SU-DHL-6 (cell line): ENCODE results near the gene DIPK1B.

Source experiments
- EZH2phosphoT487 ChIP-seq: fragments of 200-600 bp; sonication (generic), shearing (Covaris generic); conservative IDR thresholded peaks from 2 replicates; pipeline ENCODE4 v1.6.1; 2018; ENCODE audit warnings: mild to moderate bottlenecking, antibody characterized with exemption, low read length, moderate library complexity, mixed read lengths
- TF ChIP-seq, protein P1 (sequence below): fragments of 200-600 bp; sonication (generic); IDR thresholded peaks from one replicate; pipeline ENCODE4 v1.5.1; 2017; ENCODE audit warnings: antibody characterized with exemption, mild to moderate bottlenecking, low read length, moderate library complexity; ENCODE audit not compliant: insufficient read depth, poor library complexity, severe bottlenecking

DNA sequence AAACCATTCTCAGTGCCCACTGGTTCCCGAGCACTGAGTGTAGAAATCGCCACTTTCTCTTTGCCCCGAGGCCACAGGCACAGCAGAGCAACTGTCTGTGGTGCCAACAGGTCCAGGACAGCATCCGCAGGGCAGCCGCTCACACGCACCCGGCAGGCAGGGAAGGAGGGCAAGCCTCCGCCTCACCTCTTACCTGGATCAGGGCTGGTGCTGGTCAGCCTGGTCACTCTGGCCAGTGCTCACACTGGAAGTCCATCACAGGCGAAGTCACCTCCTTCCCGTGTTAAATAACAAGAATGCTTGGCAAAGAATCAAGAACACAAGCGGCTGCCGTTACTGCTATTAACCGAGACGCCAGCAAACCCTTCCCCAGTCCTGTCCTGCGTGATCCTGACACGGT is 13.7 kb downstream of the DIPK1B start:
- TF ChIP-seq, protein P1, sequence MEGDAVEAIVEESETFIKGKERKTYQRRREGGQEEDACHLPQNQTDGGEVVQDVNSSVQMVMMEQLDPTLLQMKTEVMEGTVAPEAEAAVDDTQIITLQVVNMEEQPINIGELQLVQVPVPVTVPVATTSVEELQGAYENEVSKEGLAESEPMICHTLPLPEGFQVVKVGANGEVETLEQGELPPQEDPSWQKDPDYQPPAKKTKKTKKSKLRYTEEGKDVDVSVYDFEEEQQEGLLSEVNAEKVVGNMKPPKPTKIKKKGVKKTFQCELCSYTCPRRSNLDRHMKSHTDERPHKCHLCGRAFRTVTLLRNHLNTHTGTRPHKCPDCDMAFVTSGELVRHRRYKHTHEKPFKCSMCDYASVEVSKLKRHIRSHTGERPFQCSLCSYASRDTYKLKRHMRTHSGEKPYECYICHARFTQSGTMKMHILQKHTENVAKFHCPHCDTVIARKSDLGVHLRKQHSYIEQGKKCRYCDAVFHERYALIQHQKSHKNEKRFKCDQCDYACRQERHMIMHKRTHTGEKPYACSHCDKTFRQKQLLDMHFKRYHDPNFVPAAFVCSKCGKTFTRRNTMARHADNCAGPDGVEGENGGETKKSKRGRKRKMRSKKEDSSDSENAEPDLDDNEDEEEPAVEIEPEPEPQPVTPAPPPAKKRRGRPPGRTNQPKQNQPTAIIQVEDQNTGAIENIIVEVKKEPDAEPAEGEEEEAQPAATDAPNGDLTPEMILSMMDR: no peak
- no peak for TF ChIP-seq EZH2phosphoT487
